HG02623 (cell line): ENCODE measurements around the gene OXLD1.
"Not testable (repeated sequence)": the region's sequence is repeated elsewhere in the genome, so short reads cannot be mapped to it uniquely, and the experiment has no call there.

Source experiments
- ATAC-seq: cut with Tn5 transposase; IDR thresholded peaks from one replicate; pipeline ENCODE4 v1.9.1; 2021; ENCODE audit warnings: moderate library complexity; ENCODE audit not compliant: unreplicated experiment

The OXLD1 gene

DNA sequence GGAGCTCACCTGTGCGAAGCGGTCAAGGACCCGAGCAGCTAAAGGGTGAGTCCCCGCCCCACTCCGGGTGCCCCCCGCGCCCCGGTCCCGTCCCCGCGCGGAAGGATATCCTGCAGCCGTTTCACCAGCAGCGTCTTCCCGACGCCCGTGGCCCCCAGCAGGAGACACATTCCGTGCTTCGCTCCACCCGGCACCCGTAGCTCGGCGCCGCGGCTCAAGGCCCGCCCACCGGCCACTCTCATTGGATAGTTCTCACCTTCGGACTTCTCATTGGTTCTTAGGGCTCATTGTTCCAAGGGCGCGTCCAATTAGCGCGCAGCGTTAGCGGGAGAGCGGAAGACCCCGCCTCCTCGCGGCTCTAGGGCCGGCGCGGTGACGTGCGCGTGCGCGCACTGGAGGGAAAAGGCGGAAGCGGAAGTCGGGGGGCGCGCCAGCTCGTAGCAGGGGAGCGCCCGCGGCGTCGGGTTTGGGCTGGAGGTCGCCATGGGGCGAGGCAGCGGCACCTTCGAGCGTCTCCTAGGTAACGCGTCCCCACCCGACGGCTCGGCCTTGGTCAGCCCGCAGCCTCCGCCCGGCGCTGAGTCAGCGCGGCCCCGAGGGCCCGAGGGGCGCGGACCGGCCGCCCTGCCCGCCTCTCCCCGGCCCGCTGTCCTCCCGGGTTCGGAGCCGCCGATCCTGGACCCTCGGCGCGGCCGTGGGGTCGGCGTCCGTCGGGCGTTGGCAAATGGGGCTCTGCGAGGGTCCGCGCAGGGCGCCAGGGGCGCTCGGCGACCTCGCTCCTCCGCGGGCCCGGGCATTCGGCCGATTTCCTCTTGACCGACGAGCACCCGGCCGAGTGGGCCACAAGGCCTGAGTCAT lies 17.4 kb upstream of the OXLD1 start, which contains the start of the genes ARL16 and HGS:
ARL16 (minus strand) TSS at position 214 of the 858 bp plus-strand sequence; CDS start at position 170, 44 bp downstream.
HGS (plus strand) TSS at position 428 of the 858 bp plus-strand sequence; CDS start at position 484, 56 bp downstream.
- peak; percentile 87 for ATAC-seq

DNA sequence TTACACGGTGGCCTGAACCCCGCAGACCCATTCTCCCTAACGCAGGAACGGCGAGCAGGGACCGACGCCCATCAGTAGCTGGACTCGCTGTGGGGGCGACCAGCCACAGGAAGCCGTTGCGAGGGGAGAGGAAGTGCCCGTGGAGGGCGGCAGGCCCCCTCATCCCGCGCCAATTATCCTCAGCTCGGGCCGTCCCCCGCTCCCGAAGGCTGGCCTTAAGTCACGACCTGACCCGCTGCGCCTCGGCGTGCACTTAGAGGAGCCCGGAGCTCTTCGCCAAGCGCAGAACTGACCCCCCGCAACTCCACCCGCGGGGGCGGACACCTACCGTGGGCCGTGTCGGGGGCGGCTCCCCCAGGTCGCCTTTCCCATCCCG lies 16.8 kb upstream of the OXLD1 start:
- peak; percentile 20 for ATAC-seq

DNA sequence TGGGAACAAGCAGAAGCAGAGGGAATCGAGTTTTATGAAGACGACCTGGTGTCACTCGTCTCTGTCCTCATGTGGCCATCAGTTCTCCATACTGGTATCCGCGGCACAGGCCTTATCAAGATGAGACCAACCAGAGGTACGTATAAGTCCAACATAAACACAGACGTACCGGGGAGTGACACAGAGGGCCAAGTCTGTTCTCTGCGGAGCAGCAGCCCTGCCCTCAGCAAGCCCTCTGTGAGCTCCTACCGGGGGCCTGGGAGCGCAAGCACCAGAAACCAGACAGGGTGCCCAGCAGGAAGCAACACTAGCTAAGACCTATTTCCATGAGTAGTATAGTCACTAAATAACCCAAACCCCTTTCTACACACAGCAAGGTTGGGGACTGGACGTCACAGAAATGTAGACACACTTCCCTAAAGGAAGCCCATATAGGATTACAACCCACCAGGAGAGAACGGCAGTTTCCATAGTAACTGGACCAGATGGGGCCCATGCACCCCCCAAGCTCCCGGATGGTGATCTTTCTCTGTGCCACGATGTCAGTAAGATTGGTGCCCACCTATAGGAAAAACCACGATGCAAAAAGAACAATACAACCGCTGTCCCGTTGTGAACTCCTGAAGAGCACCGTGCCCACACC lies 16.3 kb upstream of the OXLD1 start:
- no peak for ATAC-seq

DNA sequence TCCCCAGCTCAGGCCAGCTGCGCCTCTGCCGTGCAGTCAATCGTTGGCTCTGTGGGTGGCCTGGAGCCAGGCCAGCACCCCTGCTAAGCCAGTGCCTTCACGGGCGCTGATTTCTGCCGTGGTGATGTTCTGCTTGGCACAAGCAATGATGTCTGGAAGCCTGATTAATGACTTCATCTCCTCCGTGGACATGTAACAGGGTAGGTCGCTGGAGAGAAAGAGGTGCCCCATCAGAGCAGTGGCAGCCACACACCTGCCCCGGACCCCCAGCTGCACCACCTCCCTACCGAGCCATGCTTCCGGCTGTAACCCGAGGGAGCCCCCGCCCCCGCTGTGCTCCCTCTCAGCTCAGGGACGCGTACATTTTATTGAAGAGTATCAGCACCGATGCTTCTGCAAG lies 15.3 kb upstream of the OXLD1 start:
- ATAC-seq: no peak

DNA sequence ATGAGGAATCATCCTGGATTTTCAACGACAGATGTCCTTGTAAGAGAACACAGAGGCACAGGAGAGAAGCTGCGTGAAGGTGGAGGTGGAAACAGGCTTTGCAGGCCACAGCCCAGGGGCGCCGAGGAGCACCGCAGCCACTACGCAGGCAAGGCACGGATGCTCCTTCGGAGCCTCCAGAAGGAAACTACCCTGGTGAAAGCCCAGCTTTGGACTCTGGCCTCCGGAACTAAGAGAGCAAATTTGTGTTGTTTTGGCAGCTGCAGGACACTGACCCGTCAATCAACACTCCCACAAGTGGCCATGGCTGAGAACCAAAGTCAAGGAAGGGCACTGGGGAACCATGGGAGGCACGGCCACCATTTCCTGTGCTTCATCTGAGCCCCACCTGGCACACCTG lies 13.7 kb upstream of the OXLD1 start:
- ATAC-seq: no peak

DNA sequence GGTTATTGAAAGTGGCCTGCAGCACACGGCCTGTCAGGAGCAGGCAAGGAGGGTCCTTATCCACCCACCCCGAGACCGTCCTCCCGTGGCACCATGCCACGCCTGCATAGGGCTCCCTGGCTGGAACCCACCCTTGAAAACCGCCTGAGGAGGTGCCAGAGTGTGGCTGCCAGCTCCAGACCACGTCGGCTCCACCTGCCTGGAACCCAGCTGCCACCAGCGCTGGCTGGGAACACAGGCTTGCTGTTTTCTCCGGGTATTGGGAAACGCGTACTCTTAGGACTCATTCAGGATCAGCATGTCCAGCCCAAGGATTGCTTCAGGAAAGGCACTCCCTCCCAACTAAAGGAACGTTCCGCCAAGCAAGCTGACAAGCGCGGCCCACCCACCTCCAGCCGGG lies 10.5 kb upstream of the OXLD1 start:
- ATAC-seq: no peak

DNA sequence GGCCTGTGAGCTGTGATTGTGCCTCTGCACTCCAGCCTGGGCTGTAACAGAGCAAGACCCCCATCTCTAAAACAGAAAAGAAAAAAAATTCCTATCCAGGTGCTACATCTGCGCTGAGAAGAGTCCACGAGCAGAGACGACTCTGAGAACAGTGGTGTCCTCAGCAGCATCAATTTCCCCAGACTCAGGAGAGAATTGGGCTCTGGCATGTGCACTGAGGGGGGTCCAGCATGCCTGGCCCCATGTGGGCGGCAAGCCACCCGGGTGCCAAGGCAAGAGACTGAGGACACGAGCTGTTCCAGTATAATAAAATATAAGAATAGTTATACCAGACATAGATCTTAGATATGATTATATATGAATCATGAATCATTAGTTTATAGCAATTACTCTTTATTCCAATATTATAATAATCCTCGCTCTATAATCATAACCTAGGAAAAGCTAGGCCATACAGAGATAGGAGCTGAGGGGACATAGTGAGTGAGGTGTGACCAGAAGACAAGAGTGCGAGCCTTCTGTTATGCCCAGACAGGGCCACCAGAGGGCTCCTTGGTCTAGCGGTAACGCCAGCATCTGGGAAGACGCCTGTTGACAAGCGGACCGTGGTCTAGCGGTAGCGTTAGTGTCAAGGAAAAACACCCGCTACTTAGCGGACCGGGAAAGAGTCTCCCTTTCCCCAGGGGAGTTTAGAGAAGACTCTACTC lies 9.3 kb upstream of the OXLD1 start:
- not testable (repeated sequence) for ATAC-seq

DNA sequence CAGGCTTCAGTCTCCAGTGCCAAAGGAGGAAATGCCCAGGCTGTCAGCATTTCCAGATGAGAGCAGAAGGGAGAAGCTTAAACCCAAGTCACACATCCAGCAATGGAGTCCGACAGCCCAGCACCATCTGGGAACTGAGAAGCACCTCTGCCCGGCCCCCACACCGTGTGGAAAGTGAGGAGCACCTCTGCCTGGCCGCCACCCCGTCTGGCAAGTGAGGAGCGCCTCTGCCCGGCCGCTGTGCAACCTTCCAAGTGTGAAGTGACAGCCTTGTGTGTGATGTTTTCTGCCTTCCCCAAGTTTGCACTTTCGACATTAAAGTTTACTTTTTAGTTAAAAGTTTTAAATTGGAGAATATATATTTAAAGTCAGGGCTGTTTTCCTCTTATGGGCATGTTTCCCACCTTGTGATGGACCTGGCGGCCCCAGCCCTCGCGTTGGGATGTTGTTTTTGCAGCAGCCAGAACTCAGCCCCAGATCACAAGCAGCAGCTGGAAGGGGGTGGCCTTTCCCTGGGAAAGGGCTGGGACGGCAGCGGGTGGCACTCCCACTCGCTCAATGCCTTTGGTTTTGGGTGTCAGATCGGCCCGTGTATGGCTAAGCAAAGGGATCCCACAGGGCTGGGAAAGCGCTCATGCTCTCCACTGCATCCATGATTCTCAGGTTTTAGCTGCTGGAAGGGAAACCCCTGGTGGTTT lies 7.3 kb upstream of the OXLD1 start:
- no peak for ATAC-seq

DNA sequence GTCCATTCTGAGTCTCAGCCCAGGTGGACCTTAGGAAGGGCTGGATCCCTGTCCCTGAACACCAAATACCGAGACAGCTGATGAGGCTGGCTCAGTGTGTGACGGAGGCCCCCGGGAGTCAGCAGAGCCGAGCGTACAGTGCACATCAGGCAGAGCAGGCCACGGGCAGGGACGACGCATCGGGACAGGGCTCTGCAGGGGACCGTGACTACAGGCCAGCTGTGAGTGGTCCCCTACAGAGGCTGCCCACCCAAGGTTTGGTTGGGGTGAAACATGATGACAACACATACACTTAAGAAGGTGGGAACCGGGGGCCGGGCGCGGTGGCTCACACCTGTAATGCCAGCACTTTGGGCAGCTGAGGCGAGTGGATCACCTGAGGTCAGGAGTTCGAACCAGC lies 6.5 kb upstream of the OXLD1 start:
- ATAC-seq: no peak

DNA sequence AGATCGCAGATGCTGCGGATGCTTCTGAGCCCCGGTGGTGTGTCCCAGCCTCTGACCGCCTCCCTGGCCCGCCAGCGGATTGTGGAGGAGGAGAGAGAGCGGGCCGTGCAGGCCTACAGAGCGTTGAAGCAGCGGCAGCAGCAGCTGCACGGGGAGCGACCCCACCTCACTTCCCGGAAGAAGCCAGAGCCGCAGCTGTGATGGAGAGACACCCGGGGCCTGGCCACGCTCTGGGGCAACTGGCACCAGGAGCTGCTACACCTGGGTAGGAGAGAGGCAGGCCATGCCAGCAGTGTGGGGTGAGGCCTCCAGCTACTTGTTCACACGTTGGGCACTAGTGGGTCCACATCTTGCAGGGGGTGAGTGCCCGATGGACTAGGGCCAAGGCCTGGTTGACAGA lies 6.1 kb upstream of the OXLD1 start:
- ATAC-seq: no peak

DNA sequence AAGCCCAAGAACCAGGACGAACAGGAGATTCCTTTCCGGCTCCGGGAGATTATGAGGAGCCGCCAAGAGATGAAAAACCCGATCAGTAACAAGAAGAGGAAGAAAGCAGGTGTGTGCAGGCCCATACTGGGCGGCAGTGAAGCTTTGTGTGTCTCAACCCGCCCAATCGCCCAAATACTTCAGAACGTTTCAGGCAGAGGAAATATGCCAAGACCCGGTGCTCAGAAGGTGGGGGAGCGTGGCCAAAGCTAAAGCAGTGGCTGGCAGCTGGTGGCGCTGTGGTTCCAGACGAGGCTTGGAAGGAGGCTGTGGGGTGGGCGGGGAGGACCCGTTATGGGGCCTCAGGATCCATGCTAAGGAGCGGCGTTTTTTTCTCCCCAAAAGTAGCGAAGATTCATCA lies 1.3 kb upstream of the OXLD1 start:
- no peak for ATAC-seq

DNA sequence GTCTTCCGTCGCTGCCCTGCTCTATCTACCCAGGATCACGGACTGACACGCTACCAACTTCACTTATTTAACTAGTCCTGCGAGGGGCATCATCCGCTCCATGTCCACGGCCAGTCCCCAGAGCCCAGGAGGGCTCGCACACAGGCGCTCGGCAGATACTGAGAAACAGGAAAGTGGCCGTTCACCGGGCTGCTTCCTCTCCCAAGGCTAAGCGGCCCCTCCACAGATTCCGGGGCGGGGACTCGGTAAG lies 388 bp downstream of the OXLD1 start:
- peak; percentile 12 for ATAC-seq

DNA sequence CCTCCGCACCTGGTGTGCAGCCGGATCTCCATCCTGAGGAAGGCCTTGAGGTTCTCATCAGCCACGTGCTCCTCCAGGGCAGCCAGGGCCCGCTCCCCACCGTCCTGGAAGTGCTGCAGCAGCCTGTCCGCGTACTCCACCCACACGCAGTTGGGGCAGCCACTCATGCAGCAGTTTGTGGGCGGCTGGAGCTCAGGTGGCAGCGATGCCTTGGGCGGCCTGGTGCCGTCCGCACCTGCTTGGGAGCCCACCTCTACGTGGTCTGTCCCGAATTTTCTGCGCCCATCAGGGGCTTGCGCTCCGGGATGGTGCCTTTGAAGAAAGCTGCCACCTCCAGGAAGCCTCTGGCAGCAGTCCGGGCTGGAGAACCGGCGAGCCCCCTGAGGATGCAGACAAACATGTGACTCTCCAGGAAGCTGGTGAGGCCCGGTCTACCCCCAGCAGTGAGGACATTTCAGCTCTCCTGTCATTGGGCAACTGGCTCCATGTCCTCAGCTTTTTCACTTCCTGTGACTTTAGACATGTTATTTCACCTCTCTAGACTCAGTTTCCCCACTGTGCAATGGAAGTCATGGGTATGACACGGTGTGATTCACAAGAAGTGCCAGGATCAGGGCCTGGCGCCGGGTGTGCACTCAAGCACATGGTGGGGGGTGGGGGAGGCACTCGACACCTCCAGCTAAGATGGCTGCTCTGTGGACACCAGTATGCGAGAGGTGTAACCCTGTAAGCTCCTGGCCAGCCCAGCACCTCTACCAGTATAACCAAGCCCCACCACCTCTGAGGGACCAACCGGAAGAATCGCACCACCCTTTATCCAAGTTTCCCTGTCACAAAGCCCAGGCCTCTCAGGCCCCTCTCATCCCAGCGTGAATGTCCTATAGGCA lies 957 bp downstream of the OXLD1 start:
- peak; percentile 3 for ATAC-seq

DNA sequence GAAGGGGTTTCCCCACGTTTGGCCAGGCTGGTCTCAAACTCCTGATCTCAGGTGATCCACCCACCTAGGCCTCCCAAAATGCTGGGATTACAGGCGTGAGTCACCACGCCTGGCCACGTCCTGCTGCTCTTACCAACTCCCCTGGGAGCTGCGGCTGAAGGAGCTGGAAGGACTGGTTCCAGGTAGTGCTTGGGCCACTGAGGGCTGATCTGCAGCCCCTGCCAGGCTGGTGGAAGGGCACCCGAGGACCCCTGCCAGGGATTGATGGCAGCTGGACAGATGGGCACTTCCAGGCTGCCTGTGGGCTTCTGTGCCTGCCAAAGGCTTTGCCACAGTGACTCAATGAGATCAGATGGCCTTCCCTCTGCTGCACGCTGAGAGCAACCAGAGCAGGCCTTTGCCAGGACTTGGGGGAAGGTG lies 2.3 kb downstream of the OXLD1 start:
- no peak for ATAC-seq

DNA sequence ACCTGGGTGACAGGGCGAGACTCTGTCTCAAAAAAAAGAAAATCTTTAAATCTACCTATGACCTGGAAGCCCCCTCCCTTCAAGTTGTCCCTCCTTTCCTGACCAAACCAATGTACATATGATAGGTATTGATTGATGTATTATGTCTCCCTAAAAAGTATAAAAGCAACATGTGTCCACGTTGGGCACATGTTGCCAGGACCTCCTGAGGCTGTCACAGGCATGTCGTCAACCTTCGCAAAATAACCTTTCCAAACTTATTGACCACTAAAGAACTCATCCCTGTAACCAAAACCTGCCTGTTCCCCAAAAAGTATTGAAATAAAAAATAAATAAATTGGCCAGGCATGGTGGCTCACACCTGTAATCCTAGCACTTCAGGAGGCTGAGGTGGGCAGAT lies 4.4 kb downstream of the OXLD1 start:
- no peak for ATAC-seq

DNA sequence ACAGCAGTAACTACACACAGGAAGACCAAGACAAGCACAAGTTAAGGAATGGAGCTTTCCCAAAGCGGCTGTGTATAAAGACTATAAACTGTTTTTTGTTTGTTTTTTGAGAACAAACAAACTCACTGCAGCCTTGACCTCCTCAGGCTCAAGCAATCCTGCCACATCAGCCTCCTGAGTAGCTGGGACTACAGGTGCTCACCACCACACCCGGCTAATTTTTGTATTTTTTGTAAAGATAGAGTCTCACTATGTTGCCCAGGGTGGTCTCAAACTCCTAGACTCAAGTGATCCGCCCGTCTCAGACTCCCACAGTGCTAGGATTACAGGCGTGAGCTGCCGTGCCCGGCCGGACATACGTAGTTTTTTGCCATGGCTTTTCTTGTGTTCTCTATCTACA lies 6.0 kb downstream of the OXLD1 start:
- no peak for ATAC-seq

DNA sequence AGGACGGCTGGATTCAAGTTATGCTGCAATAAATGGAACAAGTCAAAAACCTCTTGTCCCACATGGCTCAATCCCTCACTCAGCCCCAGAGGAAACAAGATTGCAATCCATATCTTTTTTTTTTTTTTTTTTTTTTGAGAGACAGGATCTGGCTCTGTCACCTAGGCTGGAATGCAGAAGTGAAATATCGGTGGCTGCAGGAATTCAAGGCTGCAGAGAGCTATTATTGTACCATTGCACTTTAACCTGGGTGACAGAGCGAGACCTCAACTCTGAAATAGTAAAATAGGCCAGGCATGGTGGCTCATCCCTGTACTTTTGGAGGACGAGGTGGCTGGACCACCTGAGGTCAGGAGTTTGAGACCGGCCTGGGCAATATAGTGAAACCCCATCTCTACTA lies 7.4 kb downstream of the OXLD1 start:
- ATAC-seq: no peak

DNA sequence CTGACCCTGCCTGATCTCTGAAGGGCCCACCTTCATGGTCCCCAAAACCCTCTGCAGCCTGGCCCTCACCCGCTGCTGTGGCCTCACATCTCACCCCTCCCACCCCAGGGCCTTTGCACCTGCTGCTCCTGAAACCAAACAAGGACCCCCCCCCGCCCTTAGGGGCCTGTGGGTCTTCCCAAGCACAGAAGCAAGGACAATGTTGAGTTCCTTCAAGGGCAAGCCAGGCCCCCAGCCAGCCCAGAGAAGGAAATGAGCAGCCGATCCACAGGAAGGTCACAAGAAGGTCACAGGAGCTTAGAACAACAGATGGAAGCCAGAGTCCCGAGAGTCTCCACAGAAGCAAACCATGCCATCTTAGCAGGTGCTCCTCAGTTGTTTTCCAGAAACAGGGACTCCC lies 9.6 kb downstream of the OXLD1 start:
- no peak for ATAC-seq

DNA sequence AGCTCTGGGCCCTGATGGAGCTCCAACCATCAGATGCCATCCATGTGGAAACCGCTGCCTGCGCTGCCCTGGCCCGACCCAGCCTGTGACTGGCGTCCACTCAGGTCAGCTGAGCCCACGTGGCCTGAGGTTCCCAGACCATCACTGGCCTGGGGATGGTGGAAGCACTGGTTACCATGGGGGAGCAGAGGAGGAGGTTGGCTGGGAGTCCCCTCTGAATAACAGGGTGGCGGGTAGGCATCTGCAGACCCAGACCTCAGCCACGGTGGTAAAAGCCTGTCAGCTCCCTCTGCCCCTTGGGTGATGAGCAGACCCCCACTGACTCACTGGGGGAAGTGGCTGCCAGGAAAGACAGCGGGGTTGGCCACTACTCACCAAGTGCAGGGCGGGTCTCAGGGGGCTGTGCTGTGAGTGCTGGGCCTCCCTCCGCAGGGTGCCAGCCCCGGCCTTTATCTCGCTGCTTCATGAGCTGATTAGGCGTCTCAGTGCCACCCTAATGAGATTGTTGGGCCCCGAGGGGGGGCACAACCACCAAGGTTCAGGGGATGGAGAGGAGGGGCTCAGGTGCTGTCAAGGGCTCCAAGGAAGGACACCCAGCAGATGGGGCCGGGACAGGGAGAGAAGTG lies 10.2 kb downstream of the OXLD1 start, which contains the start of gene PDE6G:
PDE6G (minus strand) TSS at position 425 of the 626 bp plus-strand sequence. CDS start 3,237 bp downstream, outside the sequence.
- ATAC-seq: no peak
